GM19328 (cell line): Measurements from ENCODE around the gene ZMYND19.
"Not testable (repeated sequence)": the region's sequence is repeated elsewhere in the genome, so short reads cannot be mapped to it uniquely, and the experiment has no call there.

Experiments used
- ATAC-seq: cut with Tn5 transposase; IDR thresholded peaks from one replicate; pipeline ENCODE4 v1.9.1; 2021; ENCODE audit warnings: mild to moderate bottlenecking, moderate library complexity; ENCODE audit not compliant: unreplicated experiment

Gene ZMYND19

DNA sequence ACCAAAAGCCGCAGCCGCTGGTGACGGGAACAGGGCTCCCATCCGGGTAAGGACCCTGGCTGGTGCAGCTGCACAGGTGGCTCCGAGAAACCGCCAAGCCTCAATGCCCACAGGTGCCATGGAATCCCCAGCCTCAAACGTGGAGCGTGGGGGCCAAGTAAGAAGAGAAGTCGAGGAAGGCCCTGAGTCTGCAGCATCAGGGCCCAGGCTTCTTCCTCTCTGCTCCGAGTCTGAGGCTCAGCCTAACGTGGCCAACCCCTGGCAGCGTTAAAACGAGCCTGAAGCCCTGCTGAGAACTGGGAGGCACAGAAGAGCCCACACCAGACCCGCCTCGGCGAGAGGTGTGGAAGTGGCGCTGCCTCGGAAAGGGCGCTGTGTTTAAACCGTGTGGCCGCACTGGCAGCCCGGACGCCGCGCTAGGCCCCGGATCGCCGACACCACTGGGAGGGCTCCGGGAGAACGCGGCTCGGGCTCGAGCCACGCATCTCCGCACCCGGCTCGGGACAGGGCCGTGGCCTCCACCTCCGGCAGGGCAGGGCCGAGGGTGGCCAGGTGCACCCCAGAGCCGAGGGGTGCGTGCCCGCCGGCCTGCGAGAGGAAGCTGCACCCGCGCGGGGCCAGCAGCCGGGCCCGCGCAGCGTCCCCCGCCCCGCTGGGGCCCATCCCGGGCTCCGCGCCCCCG lies 730 bp downstream of the ZMYND19 start:
- peak; percentile 18 for ATAC-seq

DNA sequence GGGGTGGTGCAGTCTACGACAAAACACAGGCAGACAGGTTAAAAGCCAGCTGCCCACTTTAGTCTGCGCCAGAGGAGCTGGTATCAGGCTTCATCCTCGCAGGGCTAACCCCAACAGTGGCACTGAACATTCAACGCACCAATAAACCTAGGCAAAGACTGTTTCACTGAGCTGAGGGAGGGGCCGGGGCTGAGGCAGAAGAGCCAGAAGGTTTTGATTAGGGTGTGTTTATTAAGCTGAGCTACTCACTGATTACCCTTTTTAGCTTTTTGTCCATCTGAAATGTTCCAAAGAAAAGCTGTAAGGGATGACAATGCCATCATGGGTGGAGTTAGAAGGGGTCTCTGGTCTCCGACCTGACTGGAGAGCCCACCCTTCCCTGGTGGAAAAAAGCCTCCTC lies 1.4 kb downstream of the ZMYND19 start:
- ATAC-seq = no peak

DNA sequence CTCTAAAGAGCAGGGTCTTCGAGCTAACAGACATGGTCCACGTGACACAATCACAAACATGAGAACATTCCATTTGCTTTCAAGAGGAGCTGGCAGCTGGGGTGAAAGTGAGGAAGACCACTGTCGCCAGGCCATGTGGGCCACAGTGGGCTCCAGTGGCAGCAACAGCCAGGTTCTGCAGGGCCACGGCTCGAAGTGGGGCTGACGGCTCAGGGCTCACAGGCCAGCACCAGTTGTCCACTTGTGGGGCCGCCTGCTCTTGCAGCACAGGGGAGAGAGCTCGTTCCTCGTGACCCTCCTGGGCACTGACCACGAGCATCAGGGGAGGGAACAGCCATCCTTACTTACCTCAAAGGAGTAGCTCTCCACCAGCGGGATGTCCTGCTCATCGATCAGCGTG lies 2.0 kb downstream of the ZMYND19 start:
- ATAC-seq = no peak

DNA sequence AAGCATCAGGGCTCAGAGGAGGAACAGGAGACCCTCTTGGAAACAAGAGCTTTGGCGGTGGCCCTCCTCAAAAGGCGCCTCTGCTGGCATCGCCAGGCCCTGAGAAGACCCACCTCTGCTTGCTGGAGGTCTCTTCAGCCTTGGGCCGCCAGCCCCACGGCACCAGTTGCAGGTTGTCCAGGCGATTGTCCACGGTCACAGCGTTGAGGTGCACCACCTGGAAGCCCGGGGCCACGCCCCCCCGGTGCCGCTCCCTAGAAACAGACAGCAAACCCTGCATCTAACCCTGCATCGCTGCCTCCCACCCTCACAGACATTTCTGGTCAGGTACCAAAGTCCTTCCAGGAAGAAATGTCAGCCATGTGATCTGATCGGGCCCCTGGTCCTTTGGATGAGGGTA lies 3.5 kb downstream of the ZMYND19 start:
- no peak for ATAC-seq

DNA sequence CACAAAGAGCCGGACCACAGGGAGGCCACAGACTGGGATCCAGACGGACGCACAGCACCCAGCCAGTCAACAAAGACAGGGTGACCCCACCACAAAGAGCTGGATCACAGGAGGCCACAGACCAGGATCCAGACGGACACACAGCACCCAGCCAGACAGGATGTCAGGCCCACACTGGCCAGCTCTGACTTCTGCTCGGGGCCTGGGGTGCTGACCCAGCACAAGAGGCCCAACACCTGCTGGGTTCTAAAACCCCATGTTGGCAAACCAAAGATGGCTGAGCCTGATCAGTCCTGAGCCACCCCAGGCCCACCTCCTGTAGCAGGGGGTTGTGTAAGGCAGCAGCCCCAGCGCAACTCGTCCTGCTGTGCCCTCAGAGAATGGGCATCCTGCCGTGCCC lies 6.4 kb downstream of the ZMYND19 start:
- no peak for ATAC-seq

DNA sequence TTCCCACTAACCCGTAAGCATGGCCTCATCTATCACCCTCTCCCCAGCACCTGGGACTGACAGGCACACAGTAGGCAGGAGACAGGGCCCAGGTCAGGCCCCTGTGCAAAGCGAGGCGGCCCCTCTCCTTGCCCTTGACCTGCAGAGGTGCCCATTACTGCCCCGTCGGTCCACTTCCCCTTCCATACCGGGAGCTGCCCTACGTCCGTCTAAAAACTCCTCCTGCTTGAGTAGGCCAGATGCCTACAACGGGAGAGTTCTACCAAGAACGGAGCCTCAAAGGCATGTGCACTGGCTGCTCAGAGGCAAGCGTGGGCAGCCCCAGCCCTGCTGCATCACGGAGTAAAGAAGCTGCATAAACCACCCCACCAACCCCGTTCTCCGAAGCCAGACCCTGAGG lies 7.0 kb downstream of the ZMYND19 start:
- no peak for ATAC-seq

DNA sequence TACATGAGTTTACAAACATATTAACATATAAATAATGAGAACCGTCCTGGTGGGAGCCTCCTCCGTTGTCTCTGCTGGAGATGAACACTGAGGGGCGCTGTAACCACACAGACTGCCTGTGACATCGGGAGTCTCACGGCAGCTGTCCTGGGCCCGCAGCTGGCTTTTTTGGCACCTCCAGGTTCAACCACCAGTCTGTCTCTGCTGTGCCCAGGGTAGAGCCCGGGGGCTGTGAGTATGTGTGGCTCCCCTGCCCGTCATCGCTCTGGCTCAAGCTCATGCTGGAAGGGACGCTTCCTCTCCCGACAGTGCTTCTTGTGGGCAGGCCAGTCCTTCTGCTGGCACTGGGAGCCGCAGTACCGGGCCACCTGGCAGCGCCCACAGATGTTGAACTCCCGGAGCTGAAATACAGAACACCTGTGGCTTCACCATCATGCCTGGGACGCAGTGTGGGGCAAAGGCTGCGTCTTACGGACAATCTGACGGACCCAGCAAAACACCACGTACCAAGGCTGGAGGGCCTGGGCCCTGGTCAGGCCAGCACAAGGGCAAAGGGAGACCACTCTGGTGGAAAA lies 7.9 kb downstream of the ZMYND19 start:
- ATAC-seq = no peak

DNA sequence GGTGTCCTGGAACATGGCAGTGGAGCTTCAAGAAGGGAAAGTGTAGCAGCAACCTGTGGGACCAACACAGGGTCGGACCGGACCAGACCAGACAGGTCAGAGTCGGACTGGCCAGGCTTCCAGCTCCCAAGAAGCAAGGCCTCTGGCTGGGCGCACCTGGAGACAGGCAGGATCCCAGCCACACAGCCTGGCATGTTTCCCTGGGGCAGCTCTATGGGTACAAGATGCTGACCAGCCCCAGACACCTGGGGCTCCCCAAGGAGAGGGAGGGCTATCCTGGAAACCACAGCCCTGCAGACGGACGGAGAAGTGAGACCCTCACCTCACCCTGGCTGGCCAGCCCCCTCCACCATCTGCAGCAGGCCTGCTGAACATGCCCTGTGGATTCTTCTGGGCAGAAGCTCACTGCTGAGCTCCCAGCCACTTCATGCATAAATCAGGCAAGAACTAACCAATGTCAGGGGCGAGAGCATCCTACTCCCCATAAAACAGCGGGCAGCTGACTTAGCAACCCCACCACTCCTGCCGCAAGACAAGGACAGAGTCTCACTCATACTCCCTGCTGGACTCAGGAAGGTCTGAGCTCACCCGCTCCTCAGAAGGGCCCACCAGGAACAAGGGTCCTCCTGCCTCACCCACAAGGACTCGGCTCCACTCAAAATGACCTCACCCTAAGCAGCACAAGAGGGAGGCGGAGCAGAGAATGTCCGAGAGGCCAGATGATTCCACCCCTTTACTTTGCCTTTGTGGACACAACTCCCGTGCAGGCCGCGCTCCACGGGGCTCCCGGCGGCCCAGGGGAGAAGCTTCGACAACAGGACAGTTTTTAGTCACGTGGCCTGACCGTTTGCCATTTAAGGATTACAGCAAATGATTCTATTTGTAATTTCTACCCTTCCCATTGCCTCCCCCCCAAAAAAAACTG lies 8.7 kb downstream of the ZMYND19 start:
- ATAC-seq = no peak

DNA sequence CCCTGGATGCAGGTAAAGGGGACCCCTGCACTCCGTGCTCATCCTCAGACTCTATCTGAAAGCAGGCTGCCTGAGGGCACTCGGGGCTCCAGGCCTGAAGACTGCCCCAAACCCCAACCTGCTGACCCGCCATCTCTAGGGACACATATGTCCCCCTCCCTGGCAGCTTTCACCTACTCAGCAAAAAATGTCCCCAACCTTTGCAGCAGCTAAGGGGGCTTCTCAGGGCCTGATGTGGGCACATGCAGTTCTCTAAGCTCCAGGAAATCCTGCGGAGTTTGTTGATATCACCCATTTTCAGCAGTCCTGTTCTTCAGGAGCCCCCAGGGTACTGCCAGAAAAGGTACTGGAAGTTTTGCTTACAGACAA lies 9.4 kb downstream of the ZMYND19 start:
- ATAC-seq = no peak

DNA sequence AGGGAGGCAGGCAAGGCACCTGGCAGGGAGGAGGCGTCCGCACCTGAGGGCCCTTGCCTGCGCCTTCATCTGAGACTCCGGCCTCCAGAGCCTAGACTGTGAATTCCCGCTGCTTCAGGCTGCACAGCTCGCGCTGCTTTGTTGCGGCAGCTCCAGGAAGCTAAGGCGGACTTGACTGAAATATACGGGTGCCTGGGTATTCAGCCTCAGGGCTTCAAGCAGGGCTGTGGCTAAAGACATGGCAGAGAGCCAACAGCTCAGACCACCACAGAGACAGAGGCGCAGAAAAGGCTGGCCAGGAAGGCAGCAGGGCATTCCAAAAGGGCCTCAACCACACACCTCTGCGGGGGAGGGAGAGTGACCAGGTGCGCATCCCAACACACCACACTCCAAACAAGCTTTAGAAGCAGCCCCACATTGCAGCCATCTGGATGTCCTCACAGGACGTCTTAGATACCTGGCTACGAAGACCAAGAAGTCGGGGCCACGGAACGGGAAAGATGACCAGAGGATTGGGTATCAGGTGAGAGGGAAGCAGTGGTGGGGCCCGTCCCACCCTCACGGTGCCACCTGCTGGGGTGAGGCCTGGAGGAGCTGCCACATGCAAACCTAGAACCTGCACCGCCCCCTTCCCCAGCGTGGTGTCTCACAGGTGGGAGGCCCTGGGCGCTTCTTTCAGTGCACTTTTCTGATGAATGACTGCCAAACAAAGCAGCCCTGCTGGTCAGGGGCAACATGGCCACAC lies 9.9 kb downstream of the ZMYND19 start:
- ATAC-seq = no peak

DNA sequence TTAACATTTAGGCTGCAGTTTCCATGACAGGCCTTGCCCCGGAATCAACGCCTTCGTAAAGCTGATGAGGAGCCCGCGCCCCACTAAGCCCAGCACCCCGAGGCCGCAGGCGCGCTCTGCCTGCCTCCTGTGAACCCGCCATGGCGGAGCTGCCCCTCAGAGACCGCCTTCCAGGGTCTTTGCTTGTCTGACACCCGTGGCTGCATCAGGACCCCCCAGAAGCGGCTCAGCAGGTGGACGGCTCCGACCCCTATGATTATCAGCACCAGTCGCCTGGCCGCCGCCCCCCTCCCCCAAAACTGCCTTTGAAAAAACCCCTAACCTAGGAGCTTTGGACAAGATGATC lies 11.1 kb downstream of the ZMYND19 start:
- no peak for ATAC-seq

DNA sequence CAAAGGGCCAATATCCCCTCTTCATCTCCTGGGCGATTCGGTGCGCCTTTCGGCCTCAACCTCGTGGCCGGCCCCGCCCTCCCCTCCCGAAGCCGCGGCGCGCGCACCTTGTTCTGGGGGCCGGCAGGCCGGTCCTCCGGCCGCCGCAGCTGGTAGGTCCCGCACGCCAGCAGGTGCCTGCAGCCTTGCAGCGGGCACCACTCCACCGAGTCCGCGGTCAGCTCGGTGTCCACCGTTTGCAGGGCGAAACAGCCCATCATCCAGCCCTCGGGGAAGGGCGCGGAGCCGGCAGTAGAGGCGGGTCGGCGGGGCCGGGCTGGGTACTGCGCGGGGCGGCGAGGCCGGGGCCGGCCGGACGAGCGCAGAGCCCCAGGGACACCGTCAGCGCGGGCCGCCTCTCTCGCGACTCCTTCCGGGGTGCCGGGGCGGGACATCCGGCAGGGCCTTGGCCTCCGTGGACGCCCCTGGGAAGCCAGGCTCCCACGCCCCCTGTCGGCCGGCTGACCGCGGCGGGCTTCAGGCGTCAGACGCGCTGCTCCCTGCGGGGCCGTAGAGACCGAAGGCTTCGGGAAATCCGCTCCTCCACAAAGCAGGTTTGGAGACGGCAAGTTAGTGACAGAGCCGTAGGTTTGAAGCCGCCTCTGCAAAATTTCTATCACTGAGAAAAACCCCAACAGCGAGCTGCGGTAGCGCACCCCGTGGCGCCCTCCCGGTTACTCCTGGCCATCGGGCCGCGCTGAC lies 11.6 kb downstream of the ZMYND19 start, which contains the start of gene DPH7:
Gene DPH7, minus strand, starts transcription at position 408 of the 741 bp plus-strand sequence. Its CDS starts 148 bp downstream, at position 260.
- ATAC-seq = peak; percentile 79

DNA sequence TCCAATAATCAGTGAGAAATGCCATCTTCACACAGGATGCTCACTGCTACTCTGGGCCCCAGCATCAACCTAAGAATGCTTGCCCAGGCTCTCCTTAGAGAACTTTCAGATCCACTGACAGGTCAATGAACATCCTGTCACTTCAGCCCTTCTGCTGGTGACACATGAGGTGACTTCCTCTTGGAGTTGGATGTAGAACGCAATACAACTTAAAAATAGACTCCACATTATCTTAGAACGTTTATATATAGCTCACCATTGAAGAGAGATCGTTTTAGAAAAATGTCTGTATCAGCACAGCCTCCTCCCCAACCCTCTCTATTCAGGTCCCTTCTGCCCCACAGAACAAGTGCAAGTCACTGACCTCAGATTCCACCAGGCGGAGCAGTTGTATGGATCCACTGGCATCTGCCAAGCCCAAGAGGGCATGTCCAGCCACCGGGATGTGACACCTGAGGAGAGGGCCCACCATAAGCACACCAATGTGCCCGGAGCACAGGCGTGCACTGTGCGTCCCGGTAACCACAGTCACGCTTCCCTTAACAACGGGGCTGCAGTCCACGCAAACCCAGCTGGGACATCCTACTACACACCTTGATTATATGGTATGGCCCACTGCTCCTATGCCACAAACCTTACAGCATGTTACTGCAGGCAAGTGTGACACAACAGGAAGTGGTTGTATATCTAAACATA lies 14.4 kb downstream of the ZMYND19 start:
- no peak for ATAC-seq

DNA sequence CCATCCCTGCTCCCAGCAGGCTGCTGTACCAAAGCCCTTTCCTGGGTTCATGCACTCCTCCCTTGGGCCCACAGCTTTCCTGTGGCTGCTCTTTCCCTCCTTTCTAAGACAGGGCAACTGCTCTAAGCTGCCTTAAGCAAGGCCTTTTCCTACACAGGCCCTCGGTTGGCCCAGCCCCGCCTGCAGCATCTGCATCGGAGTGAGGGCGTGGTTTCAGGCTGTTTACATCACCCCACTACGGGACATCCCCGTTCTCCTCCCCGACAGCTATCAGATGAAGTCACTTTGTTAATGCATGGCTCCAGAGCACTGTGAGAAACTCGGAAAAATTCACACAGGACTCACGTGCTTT lies 15.0 kb downstream of the ZMYND19 start:
- no peak for ATAC-seq

DNA sequence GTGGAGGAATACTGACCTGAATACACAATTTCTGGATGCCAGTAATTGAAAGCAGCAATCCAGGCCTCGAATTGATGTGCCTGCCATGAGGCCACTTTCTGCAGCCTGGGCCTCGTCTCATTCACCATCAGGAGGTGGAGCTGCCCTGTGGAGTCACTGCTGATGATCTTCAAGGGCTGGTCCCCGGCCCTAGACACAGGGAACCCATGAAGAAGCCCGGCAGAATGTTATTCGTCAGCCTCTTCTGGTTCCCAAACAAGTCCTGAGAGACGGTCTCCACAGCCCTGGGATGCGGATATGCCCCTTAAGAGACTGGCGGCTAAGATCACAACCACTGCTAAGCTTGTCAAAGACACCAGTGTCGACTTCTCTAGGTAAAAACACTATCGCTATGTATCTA lies 16.1 kb downstream of the ZMYND19 start:
- no peak for ATAC-seq

DNA sequence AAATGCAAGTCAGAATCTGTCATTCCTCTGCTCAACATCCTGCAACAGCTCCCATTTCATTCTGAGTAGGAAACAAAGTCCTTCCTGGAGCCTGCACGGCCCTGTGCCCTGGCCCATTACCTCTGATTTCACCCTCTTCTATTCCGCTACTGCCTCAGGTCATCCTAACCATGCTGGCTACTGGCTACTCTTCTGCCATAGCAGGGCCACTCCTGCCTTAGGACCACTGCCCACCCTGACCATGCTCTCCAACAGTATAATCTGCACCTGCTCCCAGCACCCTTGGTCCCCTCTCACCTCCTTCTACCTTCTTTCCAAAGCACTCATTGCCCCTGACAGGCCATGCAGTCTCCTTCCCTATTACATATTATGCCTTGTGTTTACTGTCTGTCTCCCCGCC lies 19.7 kb downstream of the ZMYND19 start:
- ATAC-seq = no peak

DNA sequence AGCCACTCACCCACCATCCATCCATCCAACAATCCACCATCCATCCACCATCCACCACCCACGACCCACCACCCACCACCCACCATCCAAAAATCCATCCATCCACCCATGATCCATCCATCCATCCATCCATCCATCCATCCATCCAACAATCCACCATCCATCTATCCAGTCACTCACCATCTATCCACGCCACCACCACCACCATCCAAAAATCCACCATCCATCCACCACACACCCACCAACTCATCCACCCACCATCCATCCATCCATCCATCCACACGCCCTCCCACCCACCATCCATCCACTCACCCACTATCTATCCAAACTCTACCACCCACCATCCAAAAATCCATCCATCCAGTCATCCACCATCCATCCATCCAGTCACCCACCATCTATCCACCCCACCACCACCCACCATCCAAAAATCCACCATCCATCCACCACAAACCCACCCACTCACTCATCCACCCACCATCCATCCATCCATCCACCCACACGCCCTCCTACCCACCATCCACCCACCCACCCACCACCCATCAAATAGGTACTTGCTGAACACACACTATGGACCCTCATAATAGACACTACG lies 20.6 kb downstream of the ZMYND19 start:
- ATAC-seq = no peak

DNA sequence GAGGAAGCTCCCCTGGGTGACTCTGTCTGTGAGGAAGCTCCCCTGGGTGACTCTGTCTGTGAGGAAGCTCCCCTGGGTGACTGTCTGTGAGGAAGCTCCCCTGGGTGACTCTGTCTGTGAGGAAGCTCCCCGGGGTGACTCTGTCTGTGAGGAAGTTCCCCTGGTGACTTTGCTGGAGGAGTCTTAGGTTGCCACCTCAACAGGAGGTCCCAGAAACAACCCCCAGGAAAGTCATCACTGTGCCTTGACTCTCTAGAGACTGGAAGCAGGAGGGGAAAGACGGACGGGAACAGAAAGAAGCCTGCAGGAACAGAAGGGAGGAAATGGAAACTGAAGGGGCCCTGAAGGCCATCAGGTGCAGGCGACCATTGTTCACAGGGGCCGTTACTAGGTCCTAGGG lies 21.9 kb downstream of the ZMYND19 start:
- ATAC-seq = not testable (repeated sequence)

DNA sequence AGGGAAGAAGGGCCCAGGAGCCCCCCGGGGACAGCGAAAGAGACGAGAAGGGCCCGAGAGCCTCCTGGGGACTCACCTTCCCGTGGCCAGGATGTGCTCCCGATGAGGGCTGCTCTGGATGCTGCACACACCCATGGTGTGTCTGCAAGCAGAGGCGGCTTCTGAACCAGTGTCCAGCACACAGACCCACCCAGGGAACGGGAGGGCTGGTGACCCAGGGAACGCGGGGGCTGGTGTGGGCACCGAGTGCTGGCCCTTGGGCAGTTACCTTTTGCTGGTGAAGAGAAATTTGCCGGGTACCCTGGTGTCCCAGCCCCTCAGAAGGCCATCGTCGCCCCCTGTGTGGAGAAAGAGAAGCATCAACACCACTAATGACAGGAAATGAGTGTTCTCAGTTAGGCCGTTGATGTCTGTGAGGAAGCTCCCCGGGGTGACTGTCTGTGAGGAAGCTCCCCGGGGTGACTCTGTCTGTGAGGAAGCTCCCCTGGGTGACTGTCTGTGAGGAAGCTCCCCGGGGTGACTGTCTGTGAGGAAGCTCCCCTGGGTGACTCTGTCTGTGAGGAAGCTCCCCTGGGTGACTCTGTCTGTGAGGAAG lies 25.4 kb downstream of the ZMYND19 start:
- no peak for ATAC-seq
